Body of pancreas (tissue), 4 donors: Measurements from ENCODE around the gene RACK1. TPM values are rescaled to one million over a fixed set of nuclear protein-coding genes. Genes with fewer than 3 reads are reported as not detected.
A peak's percentile ranks its signal among the peaks of the same experiment; 100 is the strongest.
"Not testable (repeated sequence)": the region's sequence is repeated elsewhere in the genome, so short reads cannot be mapped to it uniquely, and the experiment has no call there.

Experiments used
- ATAC-seq: fragments of 150-250 bp; one replicate; pipeline ENCODE4 v1.9.1; 2016
- DNase-seq, 4 donors: peaks; one replicate each; pipeline ENCODE4 v3.0.0-alpha.2; 2019
- H3K27ac ChIP-seq, 4 donors: fragments of 200-600 bp; sonication (generic); 1 replicate in 3 of 4; 2 replicates in 1 of 4; pipeline versions ENCODE4 v1.5.1 to v1.6.1; 2016 to 2019; ENCODE audit warnings: mild to moderate bottlenecking in 1 of 4, mixed read lengths in 1 of 4, moderate library complexity in 1 of 4
- H3K27me3 ChIP-seq, 2 donors: fragments of 200-600 bp; sonication (generic); one replicate each; pipeline ENCODE4 v1.6.0; 2016; ENCODE audit warnings: mild to moderate bottlenecking in 1 of 2
- H3K36me3 ChIP-seq, 2 donors: fragments of 200-600 bp; sonication (generic); replicated peaks in 1 of 2; 2 replicates each; pipeline ENCODE4 v1.5.1; 2016; ENCODE audit warnings: low read depth in 2 of 2; ENCODE audit not compliant: insufficient read depth in 1 of 2
- H3K4me1 ChIP-seq: fragments of 200-600 bp; sonication (generic); one replicate; pipeline ENCODE4 v1.6.0; 2016
- H3K4me3 ChIP-seq, 2 donors: fragments of 200-600 bp; sonication (generic); 1 replicate in 1 of 2; 2 replicates in 1 of 2; pipeline ENCODE4 v1.5.1; 2016 to 2019
- H3K9me3 ChIP-seq, 3 donors: fragments of 200-600 bp; sonication (generic); 1 replicate in 2 of 3; 2 replicates in 1 of 3; pipeline ENCODE4 v1.5.1; 2016
- CTCF ChIP-seq, 7 experiments: fragments of 450-650 bp in 4 of 7; fragments of 200-600 bp in 3 of 7; sonication (generic) in 3 of 7; IDR thresholded peaks; one replicate each; pipeline ENCODE4 v1.5.1; 2016 to 2019; ENCODE audit warnings: antibody characterized with exemption in 7 of 7
- POLR2A ChIP-seq, 3 donors: fragments of 450-650 bp; IDR thresholded peaks; one replicate each; pipeline ENCODE4 v1.6.1; 2016; ENCODE audit warnings: antibody characterized with exemption in 3 of 3, mild to moderate bottlenecking in 2 of 3
- WGBS, 2 donors: methylation state at CpG; one replicate each; pipeline ENCODE4 v1.1.5; 2017; 5-methylcytosine and 5-hydroxymethylcytosine counted together
- intact Hi-C: fragments of 100-400 bp; cut with DNase I; formaldehyde crosslinking; loops from one replicate; pipeline ENCODE4 v1.15.1; 2023
- total RNA-seq, 2 donors: library from RNA; depleted of rRNA; stranded (reverse); fragments of >200 nt; gene quantifications; one replicate each; pipeline ENCODE4 v1.1.0, GENCODE V29; 2016

Gene RACK1
- total RNA-seq, 2 donors from 2014 or later, result 1,136 to 1,977 TPM

- H3K36me3 ChIP-seq, H3K27me3 ChIP-seq, H3K9me3 ChIP-seq, H3K27ac ChIP-seq, intact Hi-C loops, H3K4me3 ChIP-seq, H3K4me1 ChIP-seq: not testable (repeated sequence)
- TF ChIP-seq CTCF (IDR thresholded peaks at IDR 0.05), result peak in 4 of 7 experiments; percentile 34 to 67 (median 44)
- WGBS, 2 donors, result 10 to 18% methylated on average over 24 to 28 of the region's 28 CpGs
- ATAC-seq, result peak; percentile 42
- DNase-seq, result peak in 3 of 4 donors; percentile 35 to 71 (median 48)
Observed at GRCh38 chr5:181273433-181273744, 29.7 kb upstream of the RACK1 start.

GRCh38 chr5:181271081-181271480 is 27.4 kb upstream of the RACK1 start:
- DNase-seq (no peak), ATAC-seq (no peak)
- Histone ChIP-seq H3K27me3 (no peaks in the 10 kb centered on the region), H3K36me3 (no peaks in the 10 kb centered on the region), H3K27ac (no peak overlapping the region), H3K9me3 (no peaks in the 10 kb centered on the region), H3K4me3 (no peak overlapping the region), H3K4me1 (peaks cover 4% of the 10 kb centered on the region)
- intact Hi-C loops, result no loop called here
- no peak for TF ChIP-seq CTCF (IDR thresholded peaks at IDR 0.05)
- TF ChIP-seq POLR2A (IDR thresholded peaks at IDR 0.05), result no peak
- whole genome bisulfite sequencing, 2 donors, result 90 to 94% methylated on average over 3 of the region's 3 CpGs

- ATAC-seq, H3K4me3 ChIP-seq, DNase-seq, H3K27ac ChIP-seq, H3K9me3 ChIP-seq, H3K4me1 ChIP-seq, intact Hi-C loops, H3K27me3 ChIP-seq, H3K36me3 ChIP-seq: not testable (repeated sequence)
- 69 to 73% methylated on average over 7 to 12 of the region's 12 CpGs for WGBS, 2 donors
Observed at GRCh38 chr5:181267907-181268306, 24.2 kb upstream of the RACK1 start.

GRCh38 chr5:181267291-181267904 is 23.7 kb upstream of the RACK1 start:
- DNase-seq, H3K27me3 ChIP-seq, ATAC-seq, H3K27ac ChIP-seq, H3K4me1 ChIP-seq, H3K9me3 ChIP-seq, H3K4me3 ChIP-seq, H3K36me3 ChIP-seq, intact Hi-C loops: not testable (repeated sequence)
- 60 to 68% methylated on average over 8 of the region's 8 CpGs for WGBS, 2 donors

GRCh38 chr5:181265092-181265671 is 21.5 kb upstream of the RACK1 start:
- Histone ChIP-seq H3K4me1 (peaks cover 6% of the 10 kb centered on the region), H3K27me3 (no peaks in the 10 kb centered on the region), H3K4me3 (no peak overlapping the region), H3K27ac (no peak overlapping the region), H3K36me3 (no peaks in the 10 kb centered on the region), H3K9me3 (no peaks in the 10 kb centered on the region)
- no peak for TF ChIP-seq CTCF (IDR thresholded peaks at IDR 0.05)
- TF ChIP-seq POLR2A (IDR thresholded peaks at IDR 0.05), result no peak
- ATAC-seq (no peak), DNase-seq (no peak)
- intact Hi-C loops, result no loop called here
- WGBS, 2 donors, result 81 to 85% methylated on average over 18 of the region's 18 CpGs

GRCh38 chr5:181263633-181264032 is 19.9 kb upstream of the RACK1 start:
- Histone ChIP-seq H3K27me3 (no peaks in the 10 kb centered on the region), H3K27ac (no peak overlapping the region), H3K9me3 (no peaks in the 10 kb centered on the region), H3K4me1 (peaks cover 17% of the 10 kb centered on the region), H3K4me3 (no peak overlapping the region), H3K36me3 (no peaks in the 10 kb centered on the region)
- intact Hi-C loops, result no loop called here
- DNase-seq (no peak), ATAC-seq (no peak)
- WGBS, 2 donors, result 56 to 81% methylated on average over 5 of the region's 5 CpGs
- TF ChIP-seq CTCF (IDR thresholded peaks at IDR 0.05) (no peak), POLR2A (IDR thresholded peaks at IDR 0.05) (no peak)
